GM23248 (cell line): ENCODE measurements around the gene LEKR1.

Experiments
- EZH2 ChIP-seq: fragments of 200-600 bp; sonication (generic); IDR thresholded peaks from 2 replicates; pipeline ENCODE4 v1.6.1; 2018; ENCODE audit warnings: antibody characterized with exemption, mild to moderate bottlenecking; ENCODE audit not compliant: insufficient read depth, poor library complexity, severe bottlenecking
- EZH2phosphoT487 ChIP-seq: fragments of 200-600 bp; sonication (generic); IDR thresholded peaks from 2 replicates; pipeline ENCODE4 v1.6.1; 2018; ENCODE audit warnings: antibody characterized with exemption, moderate library complexity, mild to moderate bottlenecking, low read depth; ENCODE audit not compliant: insufficient read depth

DNA sequence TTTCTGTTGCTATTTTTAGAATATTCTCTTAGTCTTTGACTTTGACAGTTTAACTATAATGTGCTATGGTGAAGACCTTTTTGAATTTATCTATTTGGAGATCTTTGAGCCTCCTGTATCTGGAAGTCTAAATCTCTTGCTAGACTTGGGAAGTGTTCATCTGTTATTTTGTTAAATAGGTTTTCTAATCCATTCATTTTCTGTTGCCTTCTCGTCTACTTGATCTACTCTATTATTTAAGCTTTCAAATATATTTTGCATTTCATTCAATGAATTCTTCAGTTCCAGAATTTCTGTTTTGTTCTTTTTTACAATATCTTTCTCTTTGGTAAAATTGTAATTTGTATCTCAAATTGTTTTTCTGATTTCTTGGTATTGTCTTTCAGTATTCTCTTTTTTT is 47.8 kb downstream of the LEKR1 start:
- TF ChIP-seq EZH2 (no peak), EZH2phosphoT487 (no peak)
